Measurements from ENCODE around the gene RSBN1. TPM values are rescaled to one million over a fixed set of nuclear protein-coding genes. Genes with fewer than 3 reads are reported as not detected.

The RSBN1 gene
- total and polyA plus RNA-seq, 8 donors, result 15.6 to 26.8 (median 23.8) TPM

DNA sequence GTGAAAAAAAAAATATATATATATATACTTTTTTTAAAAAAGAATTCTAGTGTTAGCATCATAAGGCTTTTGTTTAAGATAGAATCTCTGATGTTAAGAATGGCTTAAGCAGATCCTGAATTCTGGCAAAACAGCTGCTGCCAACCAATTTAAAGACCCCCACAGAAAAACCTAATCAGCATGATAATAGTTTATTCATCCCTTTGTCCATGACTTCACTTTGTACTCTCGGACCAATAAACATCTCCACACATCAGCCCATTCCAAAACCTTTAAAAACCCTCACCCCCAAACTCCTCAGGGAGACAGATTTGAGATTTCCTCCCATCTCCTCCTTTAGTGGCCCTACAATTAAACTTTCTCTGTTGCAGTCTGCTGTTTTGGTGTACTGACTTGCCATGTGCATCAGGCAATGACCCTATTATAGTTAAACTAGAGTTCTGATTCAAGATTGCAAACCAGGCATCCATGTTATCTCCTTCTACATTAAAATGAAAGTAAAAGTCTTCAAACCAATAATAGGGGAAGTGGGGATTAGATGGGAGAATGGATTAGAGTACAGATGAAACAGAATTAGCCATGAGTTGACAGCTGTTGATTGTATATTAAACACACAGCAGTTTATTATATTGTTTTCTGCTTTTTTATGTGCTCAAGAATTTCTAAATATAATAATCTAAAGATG is 43.2 kb downstream of the RSBN1 start:
- H3K9me3 ChIP-seq, result no peaks in the 10 kb centered on the region
- TF ChIP-seq, protein P1, sequence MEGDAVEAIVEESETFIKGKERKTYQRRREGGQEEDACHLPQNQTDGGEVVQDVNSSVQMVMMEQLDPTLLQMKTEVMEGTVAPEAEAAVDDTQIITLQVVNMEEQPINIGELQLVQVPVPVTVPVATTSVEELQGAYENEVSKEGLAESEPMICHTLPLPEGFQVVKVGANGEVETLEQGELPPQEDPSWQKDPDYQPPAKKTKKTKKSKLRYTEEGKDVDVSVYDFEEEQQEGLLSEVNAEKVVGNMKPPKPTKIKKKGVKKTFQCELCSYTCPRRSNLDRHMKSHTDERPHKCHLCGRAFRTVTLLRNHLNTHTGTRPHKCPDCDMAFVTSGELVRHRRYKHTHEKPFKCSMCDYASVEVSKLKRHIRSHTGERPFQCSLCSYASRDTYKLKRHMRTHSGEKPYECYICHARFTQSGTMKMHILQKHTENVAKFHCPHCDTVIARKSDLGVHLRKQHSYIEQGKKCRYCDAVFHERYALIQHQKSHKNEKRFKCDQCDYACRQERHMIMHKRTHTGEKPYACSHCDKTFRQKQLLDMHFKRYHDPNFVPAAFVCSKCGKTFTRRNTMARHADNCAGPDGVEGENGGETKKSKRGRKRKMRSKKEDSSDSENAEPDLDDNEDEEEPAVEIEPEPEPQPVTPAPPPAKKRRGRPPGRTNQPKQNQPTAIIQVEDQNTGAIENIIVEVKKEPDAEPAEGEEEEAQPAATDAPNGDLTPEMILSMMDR (IDR thresholded peaks at IDR 0.05), result no peak
- no peaks in the 10 kb centered on the region for H3K27me3 ChIP-seq
- H3K4me3 ChIP-seq, result no peak overlapping the region
- ATAC-seq (no peak), DNase-seq (no peak)
- intact Hi-C loops (cut with DNase I), result no loop called here
- H3K27ac ChIP-seq, result peak overlapping the region in 1 of 2 donors; percentile 0
- peaks cover 0 to 45% of the 10 kb centered on the region in 2 donors for H3K36me3 ChIP-seq
- peaks cover 0 to 12% of the 10 kb centered on the region in 2 donors for H3K4me1 ChIP-seq

DNA sequence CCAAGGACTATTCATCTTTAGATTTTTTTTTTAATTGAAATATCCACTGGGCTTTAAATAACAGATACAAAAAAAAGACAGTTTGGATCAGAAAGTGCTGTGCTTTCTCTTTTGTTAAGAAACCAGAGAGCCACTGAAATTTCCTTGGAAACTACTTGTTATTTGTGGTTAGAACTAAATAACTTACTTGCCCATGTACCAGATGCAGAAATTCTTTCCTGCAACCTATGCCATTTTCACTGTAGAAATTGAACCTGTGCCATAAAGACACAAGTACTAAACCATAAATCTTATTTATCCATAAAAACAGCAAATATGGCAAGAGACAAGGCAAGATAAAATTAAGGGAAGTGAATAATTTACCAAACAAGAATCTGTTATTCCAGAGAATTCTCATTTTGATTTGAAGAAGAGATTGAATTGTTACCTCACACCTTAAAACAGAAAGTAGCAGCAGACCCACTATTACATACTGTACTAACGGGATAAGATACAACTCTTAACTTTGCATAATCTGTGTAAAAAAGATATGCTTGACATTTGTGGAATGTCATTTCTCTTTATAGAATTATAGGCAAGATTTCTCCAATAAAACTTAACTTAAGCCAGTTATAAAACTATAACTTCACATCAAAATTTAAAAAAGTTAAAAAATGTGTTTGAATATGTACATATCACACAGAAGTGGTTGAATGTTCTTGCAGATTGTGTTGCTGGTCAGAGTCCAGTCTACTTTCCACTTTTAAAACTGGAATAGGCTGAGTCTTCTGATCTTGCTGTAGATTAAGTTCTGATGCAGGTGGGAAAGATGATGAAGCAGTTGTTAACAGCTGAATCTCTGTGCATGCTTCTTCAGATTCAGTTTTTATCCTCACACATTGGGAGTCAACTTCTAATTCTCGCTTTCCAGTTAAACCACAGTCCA is 46.7 kb downstream of the RSBN1 start:
- Histone ChIP-seq H3K4me3 (no peak overlapping the region), H3K27me3 (no peaks in the 10 kb centered on the region), H3K27ac (no peak overlapping the region), H3K36me3 (peaks cover 0 to 33% of the 10 kb centered on the region in 2 donors), H3K4me1 (peaks cover 0 to 12% of the 10 kb centered on the region in 2 donors), H3K9me3 (no peaks in the 10 kb centered on the region)
- ATAC-seq (no peak), DNase-seq (no peak)
- TF ChIP-seq, protein P1 (IDR thresholded peaks at IDR 0.05), result no peak
- intact Hi-C loops (cut with DNase I), result no loop called here

DNA sequence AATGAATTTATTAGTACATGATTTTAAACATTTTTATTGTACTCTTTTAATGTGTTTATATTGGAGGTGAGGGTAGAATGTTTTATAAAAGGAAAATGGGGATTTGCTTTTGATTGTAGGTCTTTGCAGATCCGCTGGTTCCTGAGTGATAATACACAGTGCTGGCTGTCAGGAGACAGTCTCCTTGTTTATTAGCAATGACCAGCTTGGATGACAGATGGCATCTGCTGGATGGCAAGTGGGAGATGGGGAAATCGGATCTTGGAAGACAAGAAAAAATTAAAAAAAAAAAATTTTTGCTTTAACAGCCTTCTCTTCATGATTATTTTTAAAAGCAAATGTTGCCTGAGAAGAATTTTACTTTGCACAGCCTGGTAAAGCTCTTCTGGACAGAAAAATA is 48.6 kb downstream of the RSBN1 start:
- DNase-seq, result no peak
- no peak overlapping the region for H3K4me3 ChIP-seq
- H3K9me3 ChIP-seq, result no peaks in the 10 kb centered on the region
- H3K27me3 ChIP-seq, result no peaks in the 10 kb centered on the region
- peaks cover 0 to 33% of the 10 kb centered on the region in 2 donors for H3K36me3 ChIP-seq
- H3K4me1 ChIP-seq, result peaks cover 0 to 10% of the 10 kb centered on the region in 2 donors
- TF ChIP-seq, protein P1 (IDR thresholded peaks at IDR 0.05), result no peak
- intact Hi-C loops (cut with DNase I), result no loop called here
- no peak for ATAC-seq
- no peak overlapping the region for H3K27ac ChIP-seq

DNA sequence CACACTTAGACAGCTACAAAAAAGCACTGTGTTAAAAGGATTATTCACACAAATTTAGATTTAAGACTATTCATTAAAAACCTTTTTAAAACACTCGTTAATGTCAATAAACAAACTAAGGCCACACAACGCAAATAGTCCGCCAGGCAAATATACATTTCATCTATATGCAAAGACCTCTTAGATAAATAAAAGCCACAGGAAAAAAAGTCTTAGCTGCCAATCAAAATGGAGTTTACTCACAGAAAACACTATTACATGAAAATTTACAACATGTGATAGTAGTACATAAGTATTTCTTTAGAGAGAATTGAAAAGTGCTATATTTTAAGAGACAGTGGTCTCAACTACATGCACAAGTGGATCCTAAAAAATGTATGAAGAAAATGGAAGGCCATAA is 50.3 kb downstream of the RSBN1 start:
- H3K36me3 ChIP-seq, result peaks cover 0 to 21% of the 10 kb centered on the region in 2 donors
- no peak overlapping the region for H3K4me3 ChIP-seq
- intact Hi-C loops (cut with DNase I), result no loop called here
- no peak overlapping the region for H3K27ac ChIP-seq
- no peaks in the 10 kb centered on the region for H3K9me3 ChIP-seq
- peaks cover 8 to 20% of the 10 kb centered on the region in 2 donors for H3K4me1 ChIP-seq
- TF ChIP-seq, protein P1 (IDR thresholded peaks at IDR 0.05), result no peak
- ATAC-seq, result no peak
- DNase-seq, result no peak
- H3K27me3 ChIP-seq, result no peaks in the 10 kb centered on the region

Measured in left lung (tissue), 10 donors.